ENCODE results near the gene UVRAG. TPM values are rescaled to one million over a fixed set of nuclear protein-coding genes. Genes with fewer than 3 reads are reported as not detected.

The UVRAG gene
- total and polyA plus RNA-seq, 2 of the 13 experiments (the other 11 are each of a cell fraction or from before 2014, with no cell fraction given), result 9.7 to 17.3 TPM

GRCh38 chr11:75782540-75783263 lies 32.3 kb upstream of the UVRAG start (continued):
- TF ChIP-seq FOXK2 (IDR thresholded peaks at IDR 0.05) (no peak), ZMYM4 (CRISPR knock-in tag; IDR thresholded peaks at IDR 0.05) (peak; percentile 44), MTF2 (CRISPR knock-in tag; IDR thresholded peaks at IDR 0.05; ENCODE audit: borderline replicate concordance) (no peak), ZNF143 (CRISPR knock-in tag; IDR thresholded peaks at IDR 0.05) (no peak), BCL6 (CRISPR knock-in tag; IDR thresholded peaks at IDR 0.05) (no peak), PAWR (CRISPR knock-in tag; IDR thresholded peaks at IDR 0.05; ENCODE audit: borderline replicate concordance) (no peak), ISX (CRISPR knock-in tag; conservative IDR thresholded peaks at IDR 0.05) (no peak), TIGD3 (CRISPR knock-in tag; IDR thresholded peaks at IDR 0.05; ENCODE audit: borderline replicate concordance) (no peak), ZNF781 (CRISPR knock-in tag; IDR thresholded peaks at IDR 0.05; ENCODE audit: borderline replicate concordance, not compliant biosample characterization) (no peak), SOX5 (CRISPR knock-in tag; IDR thresholded peaks at IDR 0.05; ENCODE audit: borderline replicate concordance) (no peak), SOX13 (IDR thresholded peaks at IDR 0.05) (no peak), SOX13 (CRISPR knock-in tag; conservative IDR thresholded peaks at IDR 0.05 in 1 of 2, IDR thresholded peaks at IDR 0.05 in 1 of 2) (peak in 1 of 2 experiments; percentile 11; a peak in 1 of 4 replicates), ZNF75D (CRISPR knock-in tag; IDR thresholded peaks at IDR 0.05; ENCODE audit: borderline replicate concordance) (no peak), REL (CRISPR knock-in tag; conservative IDR thresholded peaks at IDR 0.05) (no peak), KDM5A (IDR thresholded peaks at IDR 0.05; ENCODE audit: borderline replicate concordance, low read length) (no peak), SYNCRIP (IDR thresholded peaks at IDR 0.05; ENCODE audit: insufficient read depth, low read depth, low read length) (no peak), CREM (IDR thresholded peaks at IDR 0.05) (peak; percentile 64), CREM (CRISPR knock-in tag; IDR thresholded peaks at IDR 0.05) (no peak), ZMAT3 (CRISPR knock-in tag; conservative IDR thresholded peaks at IDR 0.05) (peak; percentile 76), FOXA1 (IDR thresholded peaks at IDR 0.05) (no peak), FOXA1 (CRISPR knock-in tag; IDR thresholded peaks at IDR 0.05) (peak; percentile 87), CSRNP2 (CRISPR knock-in tag; conservative IDR thresholded peaks at IDR 0.05; ENCODE audit: low read depth) (no peak), MLXIP (CRISPR knock-in tag; IDR thresholded peaks at IDR 0.05; ENCODE audit: borderline replicate concordance) (no peak)

Data from HepG2 (cell line).